ENCODE results near the gene ANO1. TPM values are rescaled to one million over a fixed set of nuclear protein-coding genes. Genes with fewer than 3 reads are reported as not detected.

Gene ANO1
- total and polyA plus RNA-seq, 2 donors: 0.38 to 1.5 TPM

DNA sequence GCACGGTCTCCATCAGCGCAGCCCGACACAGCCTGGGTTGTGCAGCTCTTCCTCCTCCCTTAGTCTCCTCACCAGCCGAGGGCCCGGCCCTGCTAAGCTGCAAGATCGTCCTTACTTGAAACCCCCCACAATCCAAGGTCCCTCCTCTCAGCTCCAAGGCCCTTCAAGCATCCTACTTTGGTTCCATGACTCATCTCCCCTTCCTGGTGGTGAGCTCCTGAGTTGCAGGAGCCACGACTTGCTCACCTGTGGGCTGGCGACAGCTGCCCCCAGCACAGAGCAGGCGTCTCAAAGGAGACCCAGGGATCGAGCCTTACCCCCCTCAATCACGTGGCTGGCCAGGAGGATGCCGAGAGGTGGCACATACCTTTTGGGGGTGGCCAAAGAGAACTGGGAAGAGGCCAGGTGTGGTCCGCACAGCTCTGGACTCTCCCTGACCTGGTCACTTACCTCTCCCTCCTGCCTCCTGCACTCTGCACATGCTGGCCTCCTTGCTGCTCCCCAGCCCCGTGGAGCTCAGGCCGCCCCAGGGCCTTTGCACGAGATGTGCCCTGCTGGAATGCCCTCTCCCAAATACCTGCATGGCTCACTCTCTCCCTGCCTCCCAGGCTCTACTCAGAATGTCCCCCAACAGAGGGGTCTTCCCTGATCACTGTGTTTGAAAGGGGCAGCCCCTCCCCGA, 89.7 kb downstream of the ANO1 start:
- Histone ChIP-seq H3K4me3 (ENCODE audit: low read length in 2 of 2) (no peak overlapping the region), H3K9me3 (ENCODE audit: control insufficient read depth in 2 of 2, insufficient read depth in 1 of 2, low read length in 1 of 2) (no peaks in the 10 kb centered on the region), H3K36me3 (ENCODE audit: control insufficient read depth in 2 of 2, insufficient read depth in 2 of 2, low read length in 1 of 2) (no peaks in the 10 kb centered on the region), H3K27me3 (ENCODE audit: control insufficient read depth in 2 of 2, insufficient read depth in 1 of 2, low read length in 1 of 2) (peaks cover 0 to 9% of the 10 kb centered on the region in 2 donors), H3K27ac (ENCODE audit: low read depth in 1 of 2, low read length in 1 of 2) (no peak overlapping the region), H3K4me1 (ENCODE audit: control insufficient read depth in 2 of 2, insufficient read depth in 2 of 2, low read length in 2 of 2) (no peaks in the 10 kb centered on the region)
- DNase-seq (ENCODE audit: low read depth in 6 of 9, low spot score in 9 of 9): no peak
- WGBS: 91% methylated on average over 17 of the region's 17 CpGs

DNA sequence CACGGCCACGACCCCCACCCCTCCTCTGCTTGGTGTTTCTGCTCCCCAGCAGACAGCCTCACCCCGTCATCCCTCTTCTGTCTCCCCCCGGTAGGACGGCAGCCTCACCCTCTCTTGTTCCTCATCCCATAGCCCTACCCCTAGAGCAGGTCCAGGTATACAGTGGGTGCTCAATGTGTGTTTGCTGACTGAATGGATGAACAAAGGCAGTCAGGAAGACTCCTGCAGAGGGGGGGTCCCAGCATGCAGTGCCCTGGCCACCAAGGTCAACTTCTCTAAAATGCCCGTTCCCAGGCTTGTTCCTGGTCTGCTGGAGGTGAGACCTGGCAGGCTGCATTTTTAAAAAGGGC, 90.3 kb downstream of the ANO1 start:
- no peak overlapping the region for H3K27ac ChIP-seq (ENCODE audit: low read depth in 1 of 2, low read length in 1 of 2)
- no peak for DNase-seq (ENCODE audit: low read depth in 6 of 9, low spot score in 9 of 9)
- H3K4me3 ChIP-seq (ENCODE audit: low read length in 2 of 2): no peak overlapping the region
- no peaks in the 10 kb centered on the region for H3K36me3 ChIP-seq (ENCODE audit: control insufficient read depth in 2 of 2, insufficient read depth in 2 of 2, low read length in 1 of 2)
- H3K27me3 ChIP-seq (ENCODE audit: control insufficient read depth in 2 of 2, insufficient read depth in 1 of 2, low read length in 1 of 2): peaks cover 0 to 9% of the 10 kb centered on the region in 2 donors
- WGBS: 90% methylated on average over 6 of the region's 6 CpGs
- H3K4me1 ChIP-seq (ENCODE audit: control insufficient read depth in 2 of 2, insufficient read depth in 2 of 2, low read length in 2 of 2): no peaks in the 10 kb centered on the region
- no peaks in the 10 kb centered on the region for H3K9me3 ChIP-seq (ENCODE audit: control insufficient read depth in 2 of 2, insufficient read depth in 1 of 2, low read length in 1 of 2)

DNA sequence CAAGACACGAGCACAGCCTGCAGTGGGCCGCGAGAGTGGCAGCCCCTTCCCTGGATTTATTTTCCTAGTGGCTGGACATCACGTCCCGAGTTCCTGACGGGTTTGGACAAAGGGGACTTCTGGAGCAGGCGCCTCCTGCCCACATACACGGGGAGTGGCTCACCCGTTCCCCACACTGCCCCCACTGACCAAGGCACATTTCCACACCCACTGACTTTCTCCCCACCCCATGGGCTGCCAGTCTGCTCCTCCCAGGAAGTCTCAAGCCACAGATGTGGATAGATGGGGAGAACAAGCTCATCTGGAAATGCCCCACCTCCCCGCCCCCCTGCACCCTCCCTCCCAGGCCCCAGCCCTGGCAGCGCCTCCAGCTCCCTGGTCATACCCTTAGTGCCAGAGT, 91.0 kb downstream of the ANO1 start:
- no peak overlapping the region for H3K4me3 ChIP-seq (ENCODE audit: low read length in 2 of 2)
- H3K4me1 ChIP-seq (ENCODE audit: control insufficient read depth in 2 of 2, insufficient read depth in 2 of 2, low read length in 2 of 2): peaks cover 0 to under 1% of the 10 kb centered on the region in 2 donors
- no peak overlapping the region for H3K27ac ChIP-seq (ENCODE audit: low read depth in 1 of 2, low read length in 1 of 2)
- peaks cover 0 to 9% of the 10 kb centered on the region in 2 donors for H3K27me3 ChIP-seq (ENCODE audit: control insufficient read depth in 2 of 2, insufficient read depth in 1 of 2, low read length in 1 of 2)
- WGBS: 50% methylated on average over 11 of the region's 11 CpGs
- no peak for DNase-seq (ENCODE audit: low read depth in 6 of 9, low spot score in 9 of 9)
- no peaks in the 10 kb centered on the region for H3K9me3 ChIP-seq (ENCODE audit: control insufficient read depth in 2 of 2, insufficient read depth in 1 of 2, low read length in 1 of 2)
- no peaks in the 10 kb centered on the region for H3K36me3 ChIP-seq (ENCODE audit: control insufficient read depth in 2 of 2, insufficient read depth in 2 of 2, low read length in 1 of 2)

DNA sequence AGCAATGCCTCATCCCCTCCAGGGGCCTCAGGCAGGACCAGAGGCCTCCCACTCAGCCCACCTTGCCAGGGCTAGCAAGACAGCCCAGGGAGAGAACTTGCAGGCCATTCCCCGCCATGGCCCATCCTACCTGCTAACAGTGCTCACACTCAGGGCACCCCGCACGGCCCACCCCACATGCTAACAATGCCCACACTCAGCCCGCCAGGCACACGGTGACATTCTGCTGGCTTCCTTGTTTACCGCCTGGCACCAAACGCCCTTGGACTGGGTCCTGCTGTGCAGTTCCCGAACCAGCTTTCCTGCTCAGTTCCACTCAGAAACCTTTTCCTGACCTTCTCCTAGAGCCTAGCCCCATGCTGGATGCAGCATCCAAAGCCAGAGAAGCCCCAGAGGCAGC, 91.5 kb downstream of the ANO1 start:
- Histone ChIP-seq H3K9me3 (ENCODE audit: control insufficient read depth in 2 of 2, insufficient read depth in 1 of 2, low read length in 1 of 2) (no peaks in the 10 kb centered on the region), H3K27me3 (ENCODE audit: control insufficient read depth in 2 of 2, insufficient read depth in 1 of 2, low read length in 1 of 2) (peaks cover 0 to 9% of the 10 kb centered on the region in 2 donors), H3K36me3 (ENCODE audit: control insufficient read depth in 2 of 2, insufficient read depth in 2 of 2, low read length in 1 of 2) (no peaks in the 10 kb centered on the region), H3K4me3 (ENCODE audit: low read length in 2 of 2) (no peak overlapping the region), H3K4me1 (ENCODE audit: control insufficient read depth in 2 of 2, insufficient read depth in 2 of 2, low read length in 2 of 2) (peaks cover 2 to 6% of the 10 kb centered on the region in 2 donors), H3K27ac (ENCODE audit: low read depth in 1 of 2, low read length in 1 of 2) (no peak overlapping the region)
- WGBS: 91% methylated on average over 8 of the region's 8 CpGs
- no peak for DNase-seq (ENCODE audit: low read depth in 6 of 9, low spot score in 9 of 9)

DNA sequence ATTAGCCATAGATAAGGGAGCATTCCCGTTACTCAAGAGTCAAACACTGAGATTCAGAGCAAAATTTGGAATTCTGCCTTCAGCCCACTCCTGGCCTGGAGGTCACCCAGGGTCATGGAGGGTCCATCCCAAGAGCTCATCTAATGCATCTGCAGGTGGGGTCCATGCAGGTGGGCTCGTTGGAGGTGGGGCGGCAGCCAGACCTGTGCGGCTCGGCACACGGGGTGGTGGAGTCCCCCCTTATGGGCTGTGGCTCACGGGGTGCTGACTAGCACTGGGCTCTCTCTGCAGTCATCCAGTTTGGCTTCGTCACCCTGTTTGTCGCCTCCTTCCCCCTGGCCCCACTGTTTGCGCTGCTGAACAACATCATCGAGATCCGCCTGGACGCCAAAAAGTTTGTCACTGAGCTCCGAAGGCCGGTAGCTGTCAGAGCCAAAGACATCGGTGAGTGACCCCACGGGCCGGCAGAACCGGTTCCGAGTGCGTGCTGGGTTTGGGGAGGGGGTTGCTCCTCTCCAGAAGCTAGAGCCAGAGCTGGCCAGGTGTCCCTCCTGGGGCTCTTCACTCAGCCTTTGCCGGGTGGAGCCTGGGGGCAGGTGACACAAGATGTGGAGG, 92.6 kb downstream of the ANO1 start:
- H3K4me3 ChIP-seq (ENCODE audit: low read length in 2 of 2): no peak overlapping the region
- no peak overlapping the region for H3K27ac ChIP-seq (ENCODE audit: low read depth in 1 of 2, low read length in 1 of 2)
- no peaks in the 10 kb centered on the region for H3K36me3 ChIP-seq (ENCODE audit: control insufficient read depth in 2 of 2, insufficient read depth in 2 of 2, low read length in 1 of 2)
- H3K4me1 ChIP-seq (ENCODE audit: control insufficient read depth in 2 of 2, insufficient read depth in 2 of 2, low read length in 2 of 2): peaks cover 7 to 16% of the 10 kb centered on the region in 2 donors
- peaks cover 0 to 9% of the 10 kb centered on the region in 2 donors for H3K27me3 ChIP-seq (ENCODE audit: control insufficient read depth in 2 of 2, insufficient read depth in 1 of 2, low read length in 1 of 2)
- 92% methylated on average over 22 of the region's 22 CpGs for WGBS
- no peaks in the 10 kb centered on the region for H3K9me3 ChIP-seq (ENCODE audit: control insufficient read depth in 2 of 2, insufficient read depth in 1 of 2, low read length in 1 of 2)
- DNase-seq (ENCODE audit: low read depth in 6 of 9, low spot score in 9 of 9): no peak

DNA sequence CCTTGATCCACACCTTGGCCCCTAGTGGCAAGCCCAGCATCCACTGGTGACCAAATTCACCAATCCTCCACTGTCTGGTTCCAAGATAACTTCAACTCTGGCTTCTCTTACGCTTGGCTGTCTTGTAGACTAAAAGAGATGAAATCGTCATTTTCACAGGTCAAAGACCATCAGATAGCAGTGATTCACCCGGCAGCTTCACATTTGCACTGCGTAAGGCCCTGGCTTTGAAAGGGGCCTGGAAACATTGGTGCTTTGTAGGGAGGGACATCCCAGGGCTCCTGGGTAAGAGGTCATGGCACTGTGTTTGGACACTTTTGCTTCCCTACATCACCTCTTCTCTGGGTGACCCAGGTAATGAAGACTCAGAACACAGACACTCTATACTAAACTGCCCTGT, 94.9 kb downstream of the ANO1 start:
- peaks cover 8 to 16% of the 10 kb centered on the region in 2 donors for H3K4me1 ChIP-seq (ENCODE audit: control insufficient read depth in 2 of 2, insufficient read depth in 2 of 2, low read length in 2 of 2)

DNA sequence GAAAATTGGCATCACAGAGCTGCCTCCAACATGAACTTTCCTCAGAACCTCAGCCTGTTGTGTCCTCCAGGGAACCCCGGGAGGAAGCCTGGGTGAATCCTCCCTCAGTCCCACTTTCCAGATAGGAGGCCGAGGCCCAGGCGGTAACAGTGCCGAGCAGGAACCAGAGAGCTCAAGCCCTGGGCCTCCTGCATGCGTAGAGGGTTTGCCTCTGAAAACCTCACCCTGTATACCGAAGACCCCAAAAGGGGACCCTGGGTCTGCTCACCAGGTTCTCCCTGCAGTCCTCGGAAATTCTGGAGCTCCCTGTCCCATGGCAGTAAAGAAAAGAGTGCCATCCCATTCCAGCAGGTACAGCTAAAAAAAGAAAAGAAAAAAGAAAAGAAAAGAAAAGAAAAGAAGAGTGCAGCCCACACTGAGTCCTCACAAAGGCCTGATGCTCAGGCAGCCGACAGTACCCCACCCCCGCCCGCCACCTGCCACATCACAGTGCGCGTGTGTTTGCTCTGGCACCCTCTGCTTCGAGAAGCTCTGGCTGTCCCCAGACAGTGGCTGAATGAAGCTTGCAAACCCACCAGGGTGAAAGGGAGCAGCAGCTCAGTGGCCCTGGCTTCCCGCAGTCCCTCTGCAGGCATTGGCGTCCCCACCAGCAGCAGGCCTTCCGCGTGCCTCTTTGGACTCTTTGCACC, 96.6 kb downstream of the ANO1 start:
- peak; percentile 43 to 84 (median 65) for DNase-seq (ENCODE audit: low read depth in 6 of 9, low spot score in 9 of 9)
- H3K9me3 ChIP-seq (ENCODE audit: control insufficient read depth in 2 of 2, insufficient read depth in 1 of 2, low read length in 1 of 2): no peaks in the 10 kb centered on the region
- peaks cover 8 to 16% of the 10 kb centered on the region in 2 donors for H3K4me1 ChIP-seq (ENCODE audit: control insufficient read depth in 2 of 2, insufficient read depth in 2 of 2, low read length in 2 of 2)
- 75% methylated on average over 17 of the region's 17 CpGs for WGBS
- H3K27me3 ChIP-seq (ENCODE audit: control insufficient read depth in 2 of 2, insufficient read depth in 1 of 2, low read length in 1 of 2): peaks cover 0 to 4% of the 10 kb centered on the region in 2 donors
- H3K27ac ChIP-seq (ENCODE audit: low read depth in 1 of 2, low read length in 1 of 2): peak overlapping the region; percentile 55 to 91
- H3K4me3 ChIP-seq (ENCODE audit: low read length in 2 of 2): no peak overlapping the region
- no peaks in the 10 kb centered on the region for H3K36me3 ChIP-seq (ENCODE audit: control insufficient read depth in 2 of 2, insufficient read depth in 2 of 2, low read length in 1 of 2)

More for the DNA sequence above, 94.9 kb downstream of the ANO1 start:
- Histone ChIP-seq H3K9me3 (ENCODE audit: control insufficient read depth in 2 of 2, insufficient read depth in 1 of 2, low read length in 1 of 2) (no peaks in the 10 kb centered on the region), H3K36me3 (ENCODE audit: control insufficient read depth in 2 of 2, insufficient read depth in 2 of 2, low read length in 1 of 2) (no peaks in the 10 kb centered on the region), H3K4me3 (ENCODE audit: low read length in 2 of 2) (no peak overlapping the region), H3K27me3 (ENCODE audit: control insufficient read depth in 2 of 2, insufficient read depth in 1 of 2, low read length in 1 of 2) (peaks cover 0 to 8% of the 10 kb centered on the region in 2 donors), H3K27ac (ENCODE audit: low read depth in 1 of 2, low read length in 1 of 2) (no peak overlapping the region)
- DNase-seq (ENCODE audit: low read depth in 6 of 9, low spot score in 9 of 9): no peak
- WGBS: 95% methylated on average over 4 of the region's 4 CpGs

DNA sequence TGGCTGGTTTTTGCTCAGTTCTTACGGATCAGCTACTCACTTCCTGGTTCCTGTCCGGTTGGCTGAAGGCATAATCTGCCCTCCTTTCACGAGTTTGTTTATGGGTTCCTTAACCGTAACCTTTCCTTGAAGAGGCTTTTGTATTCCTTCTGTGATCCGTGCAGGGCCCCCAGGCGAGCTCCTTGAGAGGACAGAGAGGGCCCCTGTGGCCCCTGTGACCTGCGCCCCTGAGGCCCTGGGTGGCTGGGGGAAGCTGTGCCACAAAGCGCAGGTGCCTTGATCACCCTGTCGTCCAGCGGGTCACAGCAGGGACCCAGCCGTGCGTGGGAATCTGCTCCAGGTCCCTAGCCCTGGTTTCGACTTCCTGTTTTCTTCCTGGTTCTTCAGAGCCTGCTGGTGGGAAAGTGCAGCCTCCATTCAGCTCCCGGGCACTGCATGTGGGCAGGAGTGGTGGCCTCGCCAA, 97.2 kb downstream of the ANO1 start:
- WGBS: 75% methylated on average over 15 of the region's 15 CpGs
- Histone ChIP-seq H3K36me3 (ENCODE audit: control insufficient read depth in 2 of 2, insufficient read depth in 2 of 2, low read length in 1 of 2) (no peaks in the 10 kb centered on the region), H3K9me3 (ENCODE audit: control insufficient read depth in 2 of 2, insufficient read depth in 1 of 2, low read length in 1 of 2) (no peaks in the 10 kb centered on the region), H3K27me3 (ENCODE audit: control insufficient read depth in 2 of 2, insufficient read depth in 1 of 2, low read length in 1 of 2) (peaks cover 0 to 2% of the 10 kb centered on the region in 2 donors), H3K4me3 (ENCODE audit: low read length in 2 of 2) (no peak overlapping the region), H3K27ac (ENCODE audit: low read depth in 1 of 2, low read length in 1 of 2) (peak overlapping the region; percentile 55 to 91), H3K4me1 (ENCODE audit: control insufficient read depth in 2 of 2, insufficient read depth in 2 of 2, low read length in 2 of 2) (peaks cover 8 to 16% of the 10 kb centered on the region in 2 donors)
- no peak for DNase-seq (ENCODE audit: low read depth in 6 of 9, low spot score in 9 of 9)
